ENCODE measurements around the gene SULT1C2.
"Not testable (repeated sequence)": the region's sequence is repeated elsewhere in the genome, so short reads cannot be mapped to it uniquely, and the experiment has no call there.

SULT1C2 gene

DNA sequence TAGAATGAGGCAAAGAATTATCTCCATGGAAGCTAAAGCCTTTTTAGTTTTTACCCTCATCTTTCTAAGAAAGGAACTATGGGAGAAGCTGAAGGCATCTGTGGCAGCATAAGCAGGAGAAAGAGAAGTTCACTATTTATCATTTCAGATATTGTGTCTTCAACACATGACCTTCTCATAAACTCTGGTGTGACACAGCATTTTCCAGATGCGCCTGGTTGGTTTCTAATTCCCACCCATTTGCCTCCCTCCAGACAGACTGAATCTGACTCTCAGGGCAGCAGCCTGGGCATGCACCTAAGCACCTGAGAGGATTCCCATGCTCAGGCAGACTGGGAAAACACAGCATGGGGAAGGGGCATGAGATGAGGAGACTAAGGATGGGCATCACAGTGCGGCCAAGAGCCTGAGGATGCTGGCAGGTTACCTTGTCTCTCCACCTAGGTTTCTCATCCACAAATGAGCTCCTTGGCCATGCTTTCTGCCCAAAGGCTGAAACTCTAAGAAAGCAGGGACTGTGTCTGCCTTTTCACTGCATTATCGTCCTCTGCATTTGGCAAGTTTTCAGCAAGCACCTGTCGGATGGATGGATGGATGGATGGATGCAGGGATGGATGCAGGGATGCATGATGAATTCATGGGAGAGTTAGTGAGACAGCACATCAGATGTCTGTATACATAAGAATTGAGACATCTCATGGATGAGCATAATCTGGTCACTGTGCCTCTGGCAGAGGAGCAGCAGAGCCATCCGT is 60.3 kb downstream of the SULT1C2 start:
- in situ Hi-C loops (cut with MboI; ENCODE audit: low sequenced_read_pairs) = no loop called here

DNA sequence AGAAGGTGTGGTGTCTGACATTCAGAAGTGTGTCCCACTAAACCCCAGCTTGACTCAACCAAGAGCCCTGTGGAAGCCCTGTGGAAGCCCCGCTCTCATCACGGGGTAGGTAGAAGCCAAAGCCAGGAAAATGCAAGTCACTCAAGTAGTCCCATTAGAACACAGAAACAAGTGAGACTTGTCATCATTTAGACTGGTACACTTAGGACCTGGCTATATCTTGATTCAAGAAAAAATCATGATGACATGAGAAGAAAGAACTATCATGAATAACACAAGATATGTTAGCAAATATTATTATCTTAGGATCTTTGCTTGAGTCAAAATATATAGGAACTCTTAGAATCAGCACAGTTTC is 60.9 kb downstream of the SULT1C2 start:
- in situ Hi-C loops (cut with MboI; ENCODE audit: low sequenced_read_pairs) = no loop called here

DNA sequence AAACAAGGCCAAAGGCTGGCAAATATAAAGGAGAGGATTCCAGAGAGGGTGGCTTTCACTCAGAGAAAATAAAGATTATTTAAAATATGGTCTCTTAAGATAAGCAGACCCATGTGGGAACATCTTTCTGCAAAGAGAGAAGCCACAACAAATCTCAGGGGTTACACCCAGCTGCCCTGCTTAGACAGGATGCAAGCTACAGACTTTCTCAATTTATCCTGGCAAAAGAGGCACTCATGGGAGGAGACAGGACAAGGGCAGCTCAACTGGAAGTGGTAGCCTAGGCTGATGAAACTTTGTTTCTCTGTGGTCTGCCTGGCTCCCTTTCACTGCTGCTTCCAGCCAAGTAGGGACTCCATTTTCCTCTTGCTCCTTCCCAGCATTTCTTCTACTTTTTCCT is 63.2 kb downstream of the SULT1C2 start:
- in situ Hi-C loops (cut with MboI; ENCODE audit: low sequenced_read_pairs) = no loop called here

DNA sequence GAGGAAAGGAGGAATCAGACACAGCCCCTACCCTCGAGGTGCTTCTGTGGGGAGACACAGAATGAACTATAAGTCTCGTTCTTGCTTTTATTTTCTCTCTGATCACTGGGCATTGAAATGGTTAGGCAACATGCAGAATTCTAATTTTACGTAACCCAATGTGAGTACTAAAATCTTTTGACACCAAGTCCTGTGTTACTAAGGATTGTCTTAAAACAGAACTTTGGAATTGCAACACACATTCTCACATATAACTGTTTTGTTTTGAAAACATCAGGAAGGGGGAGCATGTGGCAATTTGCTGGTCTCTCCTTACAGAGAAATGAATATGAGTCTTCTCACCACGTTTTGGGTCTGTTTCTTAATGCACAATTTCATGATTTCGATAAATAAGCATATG is 65.4 kb downstream of the SULT1C2 start:
- in situ Hi-C loops (cut with MboI; ENCODE audit: low sequenced_read_pairs) = no loop called here

DNA sequence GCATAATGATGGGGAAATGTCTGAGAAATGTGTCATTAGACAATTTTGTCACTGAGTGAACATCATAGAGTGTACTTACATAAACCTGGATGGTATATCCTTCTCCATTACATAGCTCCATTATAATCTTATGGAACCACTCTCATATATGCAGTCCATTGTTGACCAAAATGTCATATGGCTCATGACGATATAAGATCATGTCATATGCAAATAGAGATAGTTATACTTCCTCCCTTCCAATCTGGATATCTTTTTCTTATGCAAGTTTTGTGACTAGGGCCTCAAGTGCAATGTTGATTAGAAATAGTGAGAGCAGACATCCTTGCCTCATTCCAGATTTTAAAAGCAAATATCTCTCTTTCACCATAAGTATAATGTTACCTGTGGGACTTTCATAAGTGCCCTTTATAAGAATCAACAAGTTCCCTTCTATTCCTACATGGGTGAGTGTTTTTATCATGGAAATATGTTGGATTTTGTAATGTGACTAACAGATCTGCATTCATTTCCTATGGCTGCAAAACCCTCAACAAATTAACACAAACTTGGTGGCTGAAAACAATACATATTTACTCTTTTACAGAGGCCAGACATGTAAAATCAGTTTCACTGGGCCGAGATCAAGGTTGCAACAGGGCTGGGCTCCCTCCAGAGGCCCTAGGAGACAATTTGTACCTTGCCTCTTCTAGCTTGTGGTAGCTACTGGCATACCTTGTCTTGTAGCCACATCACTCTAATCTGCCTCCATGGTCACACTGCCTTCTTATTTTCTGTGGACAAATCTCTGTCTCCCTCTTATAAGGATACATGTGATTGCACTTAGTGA is 67.4 kb downstream of the SULT1C2 start:
- in situ Hi-C loops (cut with MboI; ENCODE audit: low sequenced_read_pairs) = no loop called here

DNA sequence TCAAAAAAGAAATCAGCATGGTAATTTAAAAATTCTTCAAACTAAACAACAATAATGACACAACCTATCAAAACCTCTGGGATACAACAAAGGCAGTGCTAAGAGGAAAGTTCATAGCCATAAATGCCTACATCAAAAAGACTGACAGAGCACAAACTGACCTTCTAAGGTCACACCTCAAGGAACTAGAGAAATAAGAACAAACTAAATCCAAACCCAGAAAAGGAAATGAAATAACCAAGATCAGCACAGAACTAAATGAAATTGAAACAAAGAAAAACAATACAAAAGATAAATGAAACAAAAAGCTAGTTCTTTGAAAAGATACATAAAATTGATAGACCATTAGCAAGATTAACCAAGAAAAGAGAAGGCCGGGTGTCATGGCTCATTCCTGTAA is 70.6 kb downstream of the SULT1C2 start:
- in situ Hi-C loops (cut with MboI; ENCODE audit: low sequenced_read_pairs) = not testable (repeated sequence)
